ENCODE data around the gene ANKAR.

Gene ANKAR

DNA sequence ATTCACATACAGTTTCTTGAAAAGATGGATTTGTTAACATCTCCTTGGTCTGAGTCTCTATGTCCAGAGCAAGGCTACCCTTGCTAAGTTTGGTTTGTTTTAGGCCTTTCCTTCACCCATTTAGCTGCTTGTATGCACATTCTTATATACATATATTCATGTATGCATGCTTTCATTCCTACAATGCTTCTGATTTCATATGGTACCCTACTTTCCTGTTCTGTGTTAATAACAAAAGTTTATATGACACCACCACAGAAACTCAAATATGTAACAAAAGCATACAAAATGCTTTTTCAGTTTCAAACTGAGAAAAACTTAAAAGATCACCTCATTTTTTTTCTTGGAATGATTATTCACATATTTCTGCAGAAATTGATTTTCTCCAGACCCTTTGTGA lies 48.7 kb downstream of the ANKAR start:
- no peak for DNase-seq (ENCODE audit: low read depth)
- TF ChIP-seq, protein P1, sequence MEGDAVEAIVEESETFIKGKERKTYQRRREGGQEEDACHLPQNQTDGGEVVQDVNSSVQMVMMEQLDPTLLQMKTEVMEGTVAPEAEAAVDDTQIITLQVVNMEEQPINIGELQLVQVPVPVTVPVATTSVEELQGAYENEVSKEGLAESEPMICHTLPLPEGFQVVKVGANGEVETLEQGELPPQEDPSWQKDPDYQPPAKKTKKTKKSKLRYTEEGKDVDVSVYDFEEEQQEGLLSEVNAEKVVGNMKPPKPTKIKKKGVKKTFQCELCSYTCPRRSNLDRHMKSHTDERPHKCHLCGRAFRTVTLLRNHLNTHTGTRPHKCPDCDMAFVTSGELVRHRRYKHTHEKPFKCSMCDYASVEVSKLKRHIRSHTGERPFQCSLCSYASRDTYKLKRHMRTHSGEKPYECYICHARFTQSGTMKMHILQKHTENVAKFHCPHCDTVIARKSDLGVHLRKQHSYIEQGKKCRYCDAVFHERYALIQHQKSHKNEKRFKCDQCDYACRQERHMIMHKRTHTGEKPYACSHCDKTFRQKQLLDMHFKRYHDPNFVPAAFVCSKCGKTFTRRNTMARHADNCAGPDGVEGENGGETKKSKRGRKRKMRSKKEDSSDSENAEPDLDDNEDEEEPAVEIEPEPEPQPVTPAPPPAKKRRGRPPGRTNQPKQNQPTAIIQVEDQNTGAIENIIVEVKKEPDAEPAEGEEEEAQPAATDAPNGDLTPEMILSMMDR (IDR thresholded peaks at IDR 0.05; ENCODE audit: low read depth, low read length, missing control alignments), result no peak
- no peak overlapping the region for H3K4me3 ChIP-seq (ENCODE audit: low read depth, low read length)

Data from GM12864 (cell line).